Measurements from ENCODE around the gene COL17A1.

Gene COL17A1

GRCh38 chr10:103998805-103999204 lies 86.9 kb downstream of the COL17A1 start:
- Histone ChIP-seq H3K27me3 (replicated peaks in 2 of 5; ENCODE audit: control insufficient read depth in 4 of 5, insufficient read depth in 5 of 5, low read length in 4 of 5) (no peaks in the 10 kb centered on the region), H3K4me1 (ENCODE audit: control extremely low read depth in 1 of 4, control insufficient read depth in 4 of 4, insufficient read depth in 4 of 4, low read length in 3 of 4) (no peaks in the 10 kb centered on the region), H3K9me3 (ENCODE audit: control extremely low read depth in 1 of 5, control insufficient read depth in 4 of 5, insufficient read depth in 2 of 5, low read depth in 1 of 5, low read length in 4 of 5) (no peaks in the 10 kb centered on the region), H3K36me3 (ENCODE audit: control insufficient read depth in 4 of 4, insufficient read depth in 4 of 4, low read length in 3 of 4) (peaks cover 23 to 67% (median 42%) of the 10 kb centered on the region in 4 experiments), H3K4me3 (ENCODE audit: control insufficient read depth in 1 of 7, extremely low read depth in 1 of 7, insufficient read depth in 4 of 7, low read depth in 2 of 7, low read length in 6 of 7) (no peak overlapping the region), H3K27ac (ENCODE audit: insufficient read depth in 1 of 2, low read depth in 1 of 2, low read length in 2 of 2, poor library complexity in 1 of 2, severe bottlenecking in 2 of 2) (no peak overlapping the region)
- no CpG with 5 or more reads among the region's 2 CpGs for WGBS (ENCODE audit: insufficient coverage)
- POLR2A ChIA-PET: no interaction called here
- CTCF ChIA-PET: interaction anchor here (1.2 to 1.6 kb wide), 3 partner anchors 13 to 109 kb away, joined by 3 to 5 read pairs (median 4); no protein-coding TSS in a partner anchor
- no peak for DNase-seq

GRCh38 chr10:103995134-103995533 lies 90.5 kb downstream of the COL17A1 start:
- ChIA-PET CTCF (interaction anchor here (1.2 kb wide), 1 partner anchor 12 kb away, joined by 3 read pairs; no protein-coding TSS in a partner anchor), POLR2A (interaction anchor here (1.0 kb wide), 1 partner anchor 12 kb away, joined by 3 read pairs; no protein-coding TSS in a partner anchor)
- no peak for DNase-seq
- Histone ChIP-seq H3K36me3 (ENCODE audit: control insufficient read depth in 4 of 4, insufficient read depth in 4 of 4, low read length in 3 of 4) (peaks cover 8 to 53% (median 25%) of the 10 kb centered on the region in 4 experiments), H3K4me3 (ENCODE audit: control insufficient read depth in 1 of 7, extremely low read depth in 1 of 7, insufficient read depth in 4 of 7, low read depth in 2 of 7, low read length in 6 of 7) (no peak overlapping the region), H3K27me3 (replicated peaks in 2 of 5; ENCODE audit: control insufficient read depth in 4 of 5, insufficient read depth in 5 of 5, low read length in 4 of 5) (no peaks in the 10 kb centered on the region), H3K4me1 (ENCODE audit: control extremely low read depth in 1 of 4, control insufficient read depth in 4 of 4, insufficient read depth in 4 of 4, low read length in 3 of 4) (no peaks in the 10 kb centered on the region), H3K27ac (ENCODE audit: insufficient read depth in 1 of 2, low read depth in 1 of 2, low read length in 2 of 2, poor library complexity in 1 of 2, severe bottlenecking in 2 of 2) (no peak overlapping the region), H3K9me3 (ENCODE audit: control extremely low read depth in 1 of 5, control insufficient read depth in 4 of 5, insufficient read depth in 2 of 5, low read depth in 1 of 5, low read length in 4 of 5) (no peaks in the 10 kb centered on the region)
- WGBS (ENCODE audit: insufficient coverage): no CpG with 5 or more reads among the region's 1 CpG

- Histone ChIP-seq H3K27me3 (replicated peaks in 2 of 5; ENCODE audit: control insufficient read depth in 4 of 5, insufficient read depth in 5 of 5, low read length in 4 of 5) (no peaks in the 10 kb centered on the region), H3K9me3 (ENCODE audit: control extremely low read depth in 1 of 5, control insufficient read depth in 4 of 5, insufficient read depth in 2 of 5, low read depth in 1 of 5, low read length in 4 of 5) (no peaks in the 10 kb centered on the region), H3K36me3 (ENCODE audit: control insufficient read depth in 4 of 4, insufficient read depth in 4 of 4, low read length in 3 of 4) (peaks cover 2 to 30% (median 11%) of the 10 kb centered on the region in 4 experiments), H3K4me1 (ENCODE audit: control extremely low read depth in 1 of 4, control insufficient read depth in 4 of 4, insufficient read depth in 4 of 4, low read length in 3 of 4) (peaks cover 0 to 2% (median 0%) of the 10 kb centered on the region in 4 experiments), H3K27ac (ENCODE audit: insufficient read depth in 1 of 2, low read depth in 1 of 2, low read length in 2 of 2, poor library complexity in 1 of 2, severe bottlenecking in 2 of 2) (no peak overlapping the region), H3K4me3 (ENCODE audit: control insufficient read depth in 1 of 7, extremely low read depth in 1 of 7, insufficient read depth in 4 of 7, low read depth in 2 of 7, low read length in 6 of 7) (no peak overlapping the region)
- no peak for DNase-seq
- ChIA-PET POLR2A (interaction anchor here (0.6 kb wide), 1 partner anchor 277 kb away, joined by 3 read pairs; no protein-coding TSS in a partner anchor), CTCF (interaction anchor here (0.6 to 5.1 kb wide), 4 partner anchors 102 to 331 kb away, joined by 3 to 23 read pairs (median 3); no protein-coding TSS in a partner anchor)
- WGBS (ENCODE audit: insufficient coverage): no CpG with 5 or more reads among the region's 3 CpGs
Measured at GRCh38 chr10:103991393-103992128, 94.1 kb downstream of the COL17A1 start.

GRCh38 chr10:103990531-103990930 lies 95.1 kb downstream of the COL17A1 start:
- POLR2A ChIA-PET: interaction anchor here (0.6 kb wide), 1 partner anchor 26 kb away, joined by 5 read pairs; no protein-coding TSS in a partner anchor
- H3K36me3 ChIP-seq (ENCODE audit: control insufficient read depth in 4 of 4, insufficient read depth in 4 of 4, low read length in 3 of 4): peaks cover 2 to 28% (median 10%) of the 10 kb centered on the region in 4 experiments
- H3K27me3 ChIP-seq (replicated peaks in 2 of 5; ENCODE audit: control insufficient read depth in 4 of 5, insufficient read depth in 5 of 5, low read length in 4 of 5): no peaks in the 10 kb centered on the region
- WGBS (ENCODE audit: insufficient coverage): no CpG with 5 or more reads among the region's 1 CpG
- no peak for DNase-seq
- H3K4me3 ChIP-seq (ENCODE audit: control insufficient read depth in 1 of 7, extremely low read depth in 1 of 7, insufficient read depth in 4 of 7, low read depth in 2 of 7, low read length in 6 of 7): no peak overlapping the region
- H3K9me3 ChIP-seq (ENCODE audit: control extremely low read depth in 1 of 5, control insufficient read depth in 4 of 5, insufficient read depth in 2 of 5, low read depth in 1 of 5, low read length in 4 of 5): no peaks in the 10 kb centered on the region
- no peak overlapping the region for H3K27ac ChIP-seq (ENCODE audit: insufficient read depth in 1 of 2, low read depth in 1 of 2, low read length in 2 of 2, poor library complexity in 1 of 2, severe bottlenecking in 2 of 2)
- H3K4me1 ChIP-seq (ENCODE audit: control extremely low read depth in 1 of 4, control insufficient read depth in 4 of 4, insufficient read depth in 4 of 4, low read length in 3 of 4): peaks cover 0 to 4% (median 0%) of the 10 kb centered on the region in 4 experiments
- CTCF ChIA-PET: interaction anchor here (1.0 to 5.1 kb wide), 3 partner anchors 89 to 106 kb away, joined by 3 to 23 read pairs (median 4); no protein-coding TSS in a partner anchor

DNA sequence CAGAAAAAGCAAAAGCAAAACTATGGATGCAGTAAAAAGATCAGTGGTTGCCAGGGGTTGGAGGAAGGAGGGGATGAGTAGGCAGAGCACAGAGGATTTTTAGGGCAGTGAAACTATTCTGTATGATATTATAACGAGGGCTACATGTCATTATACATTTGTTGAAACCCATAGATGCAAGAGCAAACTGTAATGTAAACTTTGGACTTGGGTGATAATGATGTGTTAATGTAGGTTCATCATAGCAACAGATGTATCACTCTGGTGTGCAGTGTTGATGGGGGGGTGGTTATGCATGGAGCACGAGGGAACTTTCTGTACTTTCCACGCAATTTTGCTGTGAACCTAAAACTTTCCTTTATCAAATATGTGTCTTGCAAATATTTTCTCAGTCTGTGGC lies 95.6 kb downstream of the COL17A1 start:
- ChIA-PET POLR2A (interaction anchor here (0.6 kb wide), 1 partner anchor 26 kb away, joined by 5 read pairs; no protein-coding TSS in a partner anchor), CTCF (interaction anchor here (1.0 to 5.1 kb wide), 3 partner anchors 89 to 105 kb away, joined by 3 to 23 read pairs (median 4); no protein-coding TSS in a partner anchor)
- Histone ChIP-seq H3K27ac (ENCODE audit: insufficient read depth in 1 of 2, low read depth in 1 of 2, low read length in 2 of 2, poor library complexity in 1 of 2, severe bottlenecking in 2 of 2) (no peak overlapping the region), H3K27me3 (replicated peaks in 2 of 5; ENCODE audit: control insufficient read depth in 4 of 5, insufficient read depth in 5 of 5, low read length in 4 of 5) (no peaks in the 10 kb centered on the region), H3K9me3 (ENCODE audit: control extremely low read depth in 1 of 5, control insufficient read depth in 4 of 5, insufficient read depth in 2 of 5, low read depth in 1 of 5, low read length in 4 of 5) (no peaks in the 10 kb centered on the region), H3K36me3 (ENCODE audit: control insufficient read depth in 4 of 4, insufficient read depth in 4 of 4, low read length in 3 of 4) (peaks cover 2 to 28% (median 9%) of the 10 kb centered on the region in 4 experiments), H3K4me1 (ENCODE audit: control extremely low read depth in 1 of 4, control insufficient read depth in 4 of 4, insufficient read depth in 4 of 4, low read length in 3 of 4) (peaks cover 0 to 4% (median 0%) of the 10 kb centered on the region in 4 experiments), H3K4me3 (ENCODE audit: control insufficient read depth in 1 of 7, extremely low read depth in 1 of 7, insufficient read depth in 4 of 7, low read depth in 2 of 7, low read length in 6 of 7) (no peak overlapping the region)
- no peak for DNase-seq
- 100% methylated on average over 1 of the region's 3 CpGs for WGBS (ENCODE audit: insufficient coverage)

GRCh38 chr10:103986360-103986759 lies 99.3 kb downstream of the COL17A1 start:
- POLR2A ChIA-PET: no interaction called here
- H3K27ac ChIP-seq (ENCODE audit: insufficient read depth in 1 of 2, low read depth in 1 of 2, low read length in 2 of 2, poor library complexity in 1 of 2, severe bottlenecking in 2 of 2): no peak overlapping the region
- CTCF ChIA-PET: interaction anchor here (0.9 to 1.7 kb wide), 5 partner anchors 10 to 96 kb away, joined by 3 to 5 read pairs (median 3); no protein-coding TSS in a partner anchor
- peak in 2 of 3 donors; percentile 39 to 43 for DNase-seq
- H3K4me3 ChIP-seq (ENCODE audit: control insufficient read depth in 1 of 7, extremely low read depth in 1 of 7, insufficient read depth in 4 of 7, low read depth in 2 of 7, low read length in 6 of 7): no peak overlapping the region
- H3K36me3 ChIP-seq (ENCODE audit: control insufficient read depth in 4 of 4, insufficient read depth in 4 of 4, low read length in 3 of 4): peaks cover 0 to 2% (median 2%) of the 10 kb centered on the region in 4 experiments
- H3K4me1 ChIP-seq (ENCODE audit: control extremely low read depth in 1 of 4, control insufficient read depth in 4 of 4, insufficient read depth in 4 of 4, low read length in 3 of 4): peaks cover 19 to 31% (median 24%) of the 10 kb centered on the region in 4 experiments
- no peaks in the 10 kb centered on the region for H3K9me3 ChIP-seq (ENCODE audit: control extremely low read depth in 1 of 5, control insufficient read depth in 4 of 5, insufficient read depth in 2 of 5, low read depth in 1 of 5, low read length in 4 of 5)
- H3K27me3 ChIP-seq (replicated peaks in 2 of 5; ENCODE audit: control insufficient read depth in 4 of 5, insufficient read depth in 5 of 5, low read length in 4 of 5): no peaks in the 10 kb centered on the region
- WGBS (ENCODE audit: insufficient coverage): 100% methylated on average over 2 of the region's 7 CpGs

Measured in common myeloid progenitor, CD34-positive (primary cell).